ENCODE measurements around the gene LDLRAD2. TPM values are rescaled to one million over a fixed set of nuclear protein-coding genes. Genes with fewer than 3 reads are reported as not detected.

LDLRAD2 gene
- total and polyA plus RNA-seq, 9 of the 15 experiments (the other 6 are each of a cell fraction or from before 2014, with no cell fraction given) = 0.45 to 0.48 TPM; not detected in 7

- TF ChIP-seq, protein P1, sequence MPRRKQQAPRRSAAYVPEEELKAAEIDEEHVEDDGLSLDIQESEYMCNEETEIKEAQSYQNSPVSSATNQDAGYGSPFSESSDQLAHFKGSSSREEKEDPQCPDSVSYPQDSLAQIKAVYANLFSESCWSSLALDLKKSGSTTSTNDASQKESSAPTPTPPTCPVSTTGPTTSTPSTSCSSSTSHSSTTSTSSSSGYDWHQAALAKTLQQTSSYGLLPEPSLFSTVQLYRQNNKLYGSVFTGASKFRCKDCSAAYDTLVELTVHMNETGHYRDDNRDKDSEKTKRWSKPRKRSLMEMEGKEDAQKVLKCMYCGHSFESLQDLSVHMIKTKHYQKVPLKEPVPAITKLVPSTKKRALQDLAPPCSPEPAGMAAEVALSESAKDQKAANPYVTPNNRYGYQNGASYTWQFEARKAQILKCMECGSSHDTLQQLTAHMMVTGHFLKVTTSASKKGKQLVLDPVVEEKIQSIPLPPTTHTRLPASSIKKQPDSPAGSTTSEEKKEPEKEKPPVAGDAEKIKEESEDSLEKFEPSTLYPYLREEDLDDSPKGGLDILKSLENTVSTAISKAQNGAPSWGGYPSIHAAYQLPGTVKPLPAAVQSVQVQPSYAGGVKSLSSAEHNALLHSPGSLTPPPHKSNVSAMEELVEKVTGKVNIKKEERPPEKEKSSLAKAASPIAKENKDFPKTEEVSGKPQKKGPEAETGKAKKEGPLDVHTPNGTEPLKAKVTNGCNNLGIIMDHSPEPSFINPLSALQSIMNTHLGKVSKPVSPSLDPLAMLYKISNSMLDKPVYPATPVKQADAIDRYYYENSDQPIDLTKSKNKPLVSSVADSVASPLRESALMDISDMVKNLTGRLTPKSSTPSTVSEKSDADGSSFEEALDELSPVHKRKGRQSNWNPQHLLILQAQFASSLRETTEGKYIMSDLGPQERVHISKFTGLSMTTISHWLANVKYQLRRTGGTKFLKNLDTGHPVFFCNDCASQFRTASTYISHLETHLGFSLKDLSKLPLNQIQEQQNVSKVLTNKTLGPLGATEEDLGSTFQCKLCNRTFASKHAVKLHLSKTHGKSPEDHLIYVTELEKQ (CRISPR knock-in tag; IDR thresholded peaks at IDR 0.05) = no peak
- TF ChIP-seq ILK (tag; IDR thresholded peaks at IDR 0.05; ENCODE audit: borderline replicate concordance, low read depth) (no peak), BRD9 (IDR thresholded peaks at IDR 0.05; ENCODE audit: low read depth, partially characterized antibody) (no peak), HDAC1 (IDR thresholded peaks at IDR 0.05) (peak in 1 of 2 experiments; percentile 40; a peak in 1 of 4 replicates), SMARCE1 (IDR thresholded peaks at IDR 0.05) (peak; percentile 70; the same call in 1 of the 2 replicates), ZNF511 (CRISPR knock-in tag; IDR thresholded peaks at IDR 0.05) (no peak), CSDE1 (IDR thresholded peaks at IDR 0.05) (no peak), HNRNPLL (IDR thresholded peaks at IDR 0.05; ENCODE audit: low read depth, low read length, poor library complexity, severe bottlenecking) (no peak), ZBTB1 (CRISPR knock-in tag; IDR thresholded peaks at IDR 0.05; ENCODE audit: borderline replicate concordance, low read depth) (no peak), ZFP1 (CRISPR knock-in tag; IDR thresholded peaks at IDR 0.05) (no peak), SMARCA4 (IDR thresholded peaks at IDR 0.05) (0 out of 2 replicates have a peak, but pooled peaks have one; percentile 41), ZNF561 (CRISPR knock-in tag; conservative IDR thresholded peaks at IDR 0.05) (no peak), ZNF695 (CRISPR knock-in tag; IDR thresholded peaks at IDR 0.05) (no peak)
Observed at GRCh38 chr1:21764615-21765423, 47.2 kb upstream of the LDLRAD2 start (continued).

Measured in K562 (cell line).